Smooth muscle cell (in vitro differentiated cells): ENCODE data around the gene DAAM1. TPM values are rescaled to one million over a fixed set of nuclear protein-coding genes. Genes with fewer than 3 reads are reported as not detected.

Source experiments
- DNase-seq: peaks from one replicate; lab custom pipeline; 2025; ENCODE audit not compliant: unreplicated experiment; lab: John Stamatoyannopoulos, UW
- H2AFZ ChIP-seq: fragments of 200-600 bp; sonication (generic); 2 replicates; pipeline ENCODE4 v1.6.0; 2016; ENCODE audit warnings: antibody characterized with exemption, low read depth, mild to moderate bottlenecking
- H3F3A ChIP-seq: fragments of 200-600 bp; sonication (generic); 2 replicates; pipeline ENCODE4 v1.6.0; 2017; ENCODE audit warnings: antibody characterized with exemption, low read depth
- H3K27ac ChIP-seq: fragments of 200-600 bp; sonication (generic); 2 replicates; pipeline ENCODE4 v1.5.1; 2016; ENCODE audit warnings: low read depth, mild to moderate bottlenecking
- H3K27me3 ChIP-seq: fragments of 200-600 bp; sonication (generic); 2 replicates; pipeline ENCODE4 v1.6.1; 2016; ENCODE audit warnings: low read depth, mild to moderate bottlenecking
- H3K36me3 ChIP-seq: fragments of 200-600 bp; sonication (generic); 2 replicates; pipeline ENCODE4 v1.5.1; 2016; ENCODE audit warnings: low read depth
- H3K4me1 ChIP-seq: fragments of 200-600 bp; sonication (generic); 2 replicates; pipeline ENCODE4 v1.5.1; 2016; ENCODE audit warnings: low read depth
- H3K4me2 ChIP-seq: fragments of 200-600 bp; sonication (generic); 2 replicates; pipeline ENCODE4 v1.6.0; 2016; ENCODE audit warnings: mild to moderate bottlenecking
- H3K4me3 ChIP-seq: fragments of 200-600 bp; sonication (generic); 2 replicates; pipeline ENCODE4 v1.5.1; 2016; ENCODE audit warnings: mild to moderate bottlenecking
- H3K79me2 ChIP-seq: fragments of 200-600 bp; sonication (generic); 2 replicates; pipeline ENCODE4 v1.6.0; 2016; ENCODE audit warnings: low read depth, mild to moderate bottlenecking
- H3K9ac ChIP-seq: fragments of 200-600 bp; sonication (generic); 2 replicates; pipeline ENCODE4 v1.6.0; 2016; ENCODE audit warnings: low read depth
- H3K9me3 ChIP-seq: fragments of 200-600 bp; sonication (generic); replicated peaks from 2 replicates; pipeline ENCODE4 v1.5.1; 2016; ENCODE audit warnings: low read depth
- H4K20me1 ChIP-seq: fragments of 200-600 bp; sonication (generic); 2 replicates; pipeline ENCODE4 v1.6.0; 2016; ENCODE audit warnings: low read depth
- WGBS: methylation state at CpG from one replicate; pipeline ENCODE4 v1.1.7; 2016; ENCODE audit warnings: low lambda C conversion rate; 5-methylcytosine and 5-hydroxymethylcytosine counted together
- polyA plus RNA-seq: library from polyadenylated mRNA; unstranded; fragments of >200 nt; fragmentation: Nextera tagmentation; extraction: Ambion mirVana; gene quantifications from 2 replicates; pipeline ENCODE4 v1.2.1, GENCODE V29; 2016
- total RNA-seq: library from RNA; depleted of rRNA; stranded (reverse); fragments of >200 nt; gene quantifications from 2 replicates; pipeline ENCODE4 v1.2.3, GENCODE V29; 2014
- TF ChIP-seq, protein P1 (sequence below): fragments of 200-600 bp; sonication (generic); IDR thresholded peaks from 2 replicates; pipeline ENCODE4 v1.5.1; 2017; ENCODE audit warnings: borderline replicate concordance, mild to moderate bottlenecking, antibody characterized with exemption; ENCODE audit not compliant: insufficient read depth, poor library complexity, severe bottlenecking

DAAM1 gene
- total and polyA plus RNA-seq, 2 experiments from 2014 or later = 10.9 to 46.4 TPM

DNA sequence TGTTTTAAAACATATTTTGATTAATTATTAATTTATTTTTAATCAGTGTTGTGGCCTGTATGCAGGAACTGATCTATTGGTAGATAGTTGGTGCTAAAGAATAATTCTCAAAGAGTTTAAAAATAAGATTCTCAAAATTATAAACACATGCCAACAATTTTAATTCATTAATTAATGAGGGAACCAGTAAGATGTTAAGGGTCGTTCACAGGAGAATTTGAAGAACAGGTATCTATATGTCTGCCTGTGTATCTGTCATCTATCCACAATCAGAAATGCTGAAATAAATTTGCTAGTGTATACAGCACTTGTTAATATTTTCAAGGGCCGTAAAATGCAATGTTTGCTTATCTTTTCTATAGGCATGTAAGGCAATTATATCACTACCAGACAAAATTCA lies 18.4 kb downstream of the DAAM1 start:
- no peaks in the 10 kb centered on the region for H3K27me3 ChIP-seq

DNA sequence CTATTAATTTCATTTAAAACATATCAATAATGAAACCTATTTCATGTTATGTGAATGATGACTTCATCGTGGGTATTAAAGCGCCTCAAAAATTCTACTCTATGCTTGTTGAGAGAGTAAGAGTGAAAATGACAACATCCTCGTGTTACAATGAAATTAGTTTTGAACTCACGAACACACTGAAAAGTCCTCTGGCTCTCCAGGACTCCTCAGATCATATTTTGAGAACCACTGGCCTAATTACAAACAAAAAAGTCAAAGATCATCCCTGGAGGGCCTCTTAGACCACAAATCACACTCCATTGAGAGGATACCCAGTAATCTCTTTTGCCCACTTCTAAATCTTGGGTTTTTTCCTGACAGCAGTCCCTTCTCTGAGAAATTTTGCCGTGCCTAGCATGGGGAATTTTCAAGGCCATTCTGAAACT lies 19.1 kb downstream of the DAAM1 start:
- TF ChIP-seq, protein P1, sequence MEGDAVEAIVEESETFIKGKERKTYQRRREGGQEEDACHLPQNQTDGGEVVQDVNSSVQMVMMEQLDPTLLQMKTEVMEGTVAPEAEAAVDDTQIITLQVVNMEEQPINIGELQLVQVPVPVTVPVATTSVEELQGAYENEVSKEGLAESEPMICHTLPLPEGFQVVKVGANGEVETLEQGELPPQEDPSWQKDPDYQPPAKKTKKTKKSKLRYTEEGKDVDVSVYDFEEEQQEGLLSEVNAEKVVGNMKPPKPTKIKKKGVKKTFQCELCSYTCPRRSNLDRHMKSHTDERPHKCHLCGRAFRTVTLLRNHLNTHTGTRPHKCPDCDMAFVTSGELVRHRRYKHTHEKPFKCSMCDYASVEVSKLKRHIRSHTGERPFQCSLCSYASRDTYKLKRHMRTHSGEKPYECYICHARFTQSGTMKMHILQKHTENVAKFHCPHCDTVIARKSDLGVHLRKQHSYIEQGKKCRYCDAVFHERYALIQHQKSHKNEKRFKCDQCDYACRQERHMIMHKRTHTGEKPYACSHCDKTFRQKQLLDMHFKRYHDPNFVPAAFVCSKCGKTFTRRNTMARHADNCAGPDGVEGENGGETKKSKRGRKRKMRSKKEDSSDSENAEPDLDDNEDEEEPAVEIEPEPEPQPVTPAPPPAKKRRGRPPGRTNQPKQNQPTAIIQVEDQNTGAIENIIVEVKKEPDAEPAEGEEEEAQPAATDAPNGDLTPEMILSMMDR = no peak
- H3K9ac ChIP-seq = no peak overlapping the region
- 85% methylated on average over 5 of the region's 5 CpGs for WGBS
- H3K9me3 ChIP-seq = no peaks in the 10 kb centered on the region
- H3K79me2 ChIP-seq = peaks cover 74% of the 10 kb centered on the region
- H4K20me1 ChIP-seq = peaks cover 43% of the 10 kb centered on the region
- H3K4me1 ChIP-seq = peaks cover 4% of the 10 kb centered on the region
- no peak for DNase-seq
- no peaks in the 10 kb centered on the region for H3K27me3 ChIP-seq
- no peak overlapping the region for H3K4me2 ChIP-seq
- no peaks in the 10 kb centered on the region for H3K36me3 ChIP-seq
- peaks cover 3% of the 10 kb centered on the region for H3F3A ChIP-seq
- no peak overlapping the region for H2AFZ ChIP-seq
- peak overlapping the region; percentile 48 for H3K27ac ChIP-seq
- no peak overlapping the region for H3K4me3 ChIP-seq

More for the DNA sequence above, 18.4 kb downstream of the DAAM1 start:
- no peak for DNase-seq
- Histone ChIP-seq H3K4me2 (no peak overlapping the region), H4K20me1 (peaks cover 43% of the 10 kb centered on the region), H3K79me2 (peaks cover 74% of the 10 kb centered on the region), H3K4me3 (no peak overlapping the region), H3K9ac (no peak overlapping the region), H3K9me3 (no peaks in the 10 kb centered on the region), H3K36me3 (no peaks in the 10 kb centered on the region), H3K27ac (no peak overlapping the region), H2AFZ (no peak overlapping the region), H3K4me1 (no peaks in the 10 kb centered on the region), H3F3A (peaks cover 3% of the 10 kb centered on the region)
- TF ChIP-seq, protein P1 = no peak
- 99% methylated on average over 2 of the region's 2 CpGs for WGBS

DNA sequence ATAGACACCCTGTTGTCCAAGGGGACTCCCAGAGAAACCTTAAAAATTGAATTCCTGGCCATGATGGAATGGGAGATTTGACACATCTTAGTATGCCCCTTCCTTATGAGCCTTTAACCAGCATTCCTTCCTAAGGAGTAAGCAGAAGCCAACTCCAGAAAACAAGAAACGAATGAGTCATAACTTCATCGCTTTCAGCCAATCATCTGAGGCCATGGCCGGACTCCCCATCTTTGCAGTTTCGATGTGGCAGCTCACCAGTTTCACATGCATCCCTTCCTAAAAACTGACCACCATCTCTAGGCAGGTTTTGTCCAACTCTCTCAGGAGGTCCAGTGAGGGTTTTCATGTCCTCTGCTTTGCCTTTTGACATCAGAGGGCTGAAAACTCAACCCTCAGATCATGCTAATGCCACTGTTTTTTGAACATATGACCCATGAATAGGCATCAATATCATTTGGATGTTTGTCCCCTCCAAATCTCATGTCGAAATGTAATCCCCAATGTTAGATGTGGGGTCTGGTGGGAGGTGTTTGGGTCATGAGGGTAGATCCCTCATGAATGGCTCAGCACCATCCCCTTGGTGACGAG lies 19.9 kb downstream of the DAAM1 start:
- Histone ChIP-seq H4K20me1 (peaks cover 43% of the 10 kb centered on the region), H2AFZ (no peak overlapping the region), H3K9me3 (no peaks in the 10 kb centered on the region), H3K4me1 (peaks cover 12% of the 10 kb centered on the region), H3F3A (peaks cover 3% of the 10 kb centered on the region), H3K27ac (peak overlapping the region; percentile 48), H3K9ac (no peak overlapping the region), H3K36me3 (no peaks in the 10 kb centered on the region), H3K79me2 (peaks cover 74% of the 10 kb centered on the region), H3K4me3 (no peak overlapping the region), H3K4me2 (no peak overlapping the region), H3K27me3 (no peaks in the 10 kb centered on the region)
- WGBS = 84% methylated on average over 6 of the region's 6 CpGs
- TF ChIP-seq, protein P1 = no peak
- DNase-seq = no peak

DNA sequence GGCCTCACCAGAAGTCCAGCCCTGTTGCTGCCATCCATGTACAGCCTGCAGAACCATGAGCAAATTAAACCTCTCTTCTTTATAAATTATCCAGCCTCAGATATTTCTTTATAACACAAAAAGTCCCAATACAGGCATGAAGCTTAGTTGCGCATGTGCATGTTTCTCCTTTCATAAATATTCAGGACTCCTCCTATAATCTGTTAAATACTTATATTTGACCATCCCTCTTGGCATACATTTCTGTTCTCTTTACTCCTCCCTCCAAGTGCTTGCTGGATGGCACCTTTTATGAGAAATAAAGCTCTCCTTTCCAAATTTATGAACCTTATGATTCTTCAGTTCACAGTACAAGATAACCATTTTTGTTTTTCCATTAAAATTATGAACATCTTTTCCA lies 20.5 kb downstream of the DAAM1 start:
- TF ChIP-seq, protein P1 = no peak
- H3K4me3 ChIP-seq = no peak overlapping the region
- no peaks in the 10 kb centered on the region for H3K27me3 ChIP-seq
- no peak overlapping the region for H3K9ac ChIP-seq
- H3K36me3 ChIP-seq = no peaks in the 10 kb centered on the region
- peaks cover 74% of the 10 kb centered on the region for H3K79me2 ChIP-seq
- peaks cover 44% of the 10 kb centered on the region for H4K20me1 ChIP-seq
- peaks cover 3% of the 10 kb centered on the region for H3F3A ChIP-seq
- no peak for DNase-seq
- H3K4me1 ChIP-seq = peaks cover 14% of the 10 kb centered on the region
- no peaks in the 10 kb centered on the region for H3K9me3 ChIP-seq
- H3K4me2 ChIP-seq = no peak overlapping the region
- WGBS = 100% methylated on average over 1 of the region's 1 CpG
- no peak overlapping the region for H2AFZ ChIP-seq
- no peak overlapping the region for H3K27ac ChIP-seq
